SIG-M5 treated with dmso at 0.1 percent for 504 hours (cell line): Measurements from ENCODE around the gene ENTREP1.
"Not testable (repeated sequence)": the region's sequence is repeated elsewhere in the genome, so short reads cannot be mapped to it uniquely, and the experiment has no call there.

Source experiments
- DNase-seq: peaks from one replicate; lab custom pipeline; 2025; ENCODE audit not compliant: unreplicated experiment; lab: John Stamatoyannopoulos, UW

The ENTREP1 gene

GRCh38 chr9:69409936-69410335, 84.9 kb downstream of the ENTREP1 start:
- DNase-seq, result not testable (repeated sequence)

GRCh38 chr9:69411246-69411645, 86.2 kb downstream of the ENTREP1 start:
- no peak for DNase-seq

DNA sequence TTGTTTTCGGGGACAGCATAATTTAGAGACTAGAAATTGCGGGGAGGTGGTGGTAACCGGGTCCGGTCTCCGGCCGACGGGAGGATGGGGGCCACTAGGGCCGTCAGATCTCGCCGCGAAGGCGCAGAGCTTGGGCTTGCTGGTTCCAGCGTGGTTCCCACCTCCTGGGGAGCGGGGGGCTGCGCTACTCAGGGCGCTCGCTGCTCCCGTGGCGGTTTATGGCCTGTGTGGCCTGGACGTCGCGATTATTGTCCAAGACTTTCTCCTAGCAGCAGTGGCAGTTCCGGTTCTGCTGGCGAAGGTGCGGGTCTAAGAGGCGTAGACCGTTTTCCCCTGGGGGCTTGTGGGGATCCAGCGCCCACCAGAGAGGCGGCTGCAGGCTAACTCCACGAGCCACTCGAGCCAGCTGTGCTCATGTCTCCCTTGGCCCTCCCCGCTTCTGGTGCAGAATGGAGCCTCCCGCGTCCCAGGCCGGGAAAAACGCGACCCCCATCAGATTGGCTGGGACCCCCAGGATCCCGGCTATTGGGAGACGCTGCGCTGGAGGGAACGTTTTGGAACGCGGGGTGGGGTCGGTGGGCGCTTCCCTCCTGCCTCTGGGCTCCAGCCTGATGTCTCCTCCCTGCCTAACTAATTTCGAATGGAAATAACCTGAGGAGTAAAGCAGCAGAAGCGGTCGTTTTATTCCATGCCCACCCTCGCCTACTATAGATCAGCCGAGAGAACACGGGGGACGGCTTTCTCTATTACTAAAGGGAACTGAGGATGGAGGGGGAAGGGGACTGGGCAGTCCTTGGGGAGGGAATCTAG, 87.1 kb downstream of the ENTREP1 start:
- no peak for DNase-seq

DNA sequence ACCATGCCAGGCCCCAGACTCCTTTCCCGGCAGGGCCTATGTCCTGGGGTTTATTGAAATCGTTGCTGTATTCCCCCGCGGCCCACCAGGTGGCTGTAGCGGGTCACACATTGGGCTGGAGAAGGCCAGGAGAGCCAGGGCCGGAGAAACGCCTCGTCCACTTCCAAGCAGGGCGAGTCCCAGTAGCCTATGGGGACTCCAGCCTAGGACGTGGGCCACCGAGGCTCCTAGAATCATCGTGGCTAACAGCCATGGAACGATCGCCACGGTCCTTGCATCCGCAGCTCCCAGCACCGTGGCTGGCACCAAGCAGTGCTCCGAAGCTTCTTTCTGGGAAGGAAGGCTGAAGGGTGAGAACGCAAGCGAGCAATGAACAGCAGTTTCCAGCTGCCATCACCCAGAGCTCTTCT, 87.7 kb downstream of the ENTREP1 start:
- no peak for DNase-seq

DNA sequence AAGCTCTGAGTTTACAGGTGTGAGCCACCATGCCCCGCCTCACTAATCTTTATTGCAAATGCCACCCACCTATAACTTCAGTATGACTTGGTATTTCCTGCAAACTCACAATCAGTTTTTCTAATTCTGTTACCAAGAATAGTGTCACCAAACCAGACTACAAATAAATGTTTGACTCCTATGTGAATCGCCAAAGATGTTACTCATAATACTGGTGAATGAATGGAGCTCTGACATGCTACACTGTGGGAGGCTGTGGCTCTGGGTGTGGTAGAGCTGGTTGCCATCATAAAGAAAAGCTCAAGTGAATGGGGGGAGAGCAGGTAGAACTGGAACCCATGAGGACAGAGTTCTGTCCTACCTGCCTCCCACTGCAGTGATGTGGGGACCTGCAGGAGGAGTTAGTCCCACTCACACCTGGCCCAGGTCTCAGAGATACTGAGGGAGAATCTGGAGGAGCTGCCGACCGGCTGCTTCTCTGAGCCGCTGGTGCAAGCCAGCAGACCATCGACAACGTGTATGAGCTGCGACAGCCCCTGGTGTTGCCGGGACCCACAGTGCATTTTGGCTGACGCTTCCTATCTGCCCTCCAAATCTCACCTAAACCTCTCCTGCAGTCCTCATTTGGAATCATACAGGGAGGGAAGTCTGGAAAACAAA, 95.7 kb downstream of the ENTREP1 start:
- DNase-seq, result no peak

GRCh38 chr9:69421908-69422801, 97.1 kb downstream of the ENTREP1 start:
- peak; percentile 41 for DNase-seq

DNA sequence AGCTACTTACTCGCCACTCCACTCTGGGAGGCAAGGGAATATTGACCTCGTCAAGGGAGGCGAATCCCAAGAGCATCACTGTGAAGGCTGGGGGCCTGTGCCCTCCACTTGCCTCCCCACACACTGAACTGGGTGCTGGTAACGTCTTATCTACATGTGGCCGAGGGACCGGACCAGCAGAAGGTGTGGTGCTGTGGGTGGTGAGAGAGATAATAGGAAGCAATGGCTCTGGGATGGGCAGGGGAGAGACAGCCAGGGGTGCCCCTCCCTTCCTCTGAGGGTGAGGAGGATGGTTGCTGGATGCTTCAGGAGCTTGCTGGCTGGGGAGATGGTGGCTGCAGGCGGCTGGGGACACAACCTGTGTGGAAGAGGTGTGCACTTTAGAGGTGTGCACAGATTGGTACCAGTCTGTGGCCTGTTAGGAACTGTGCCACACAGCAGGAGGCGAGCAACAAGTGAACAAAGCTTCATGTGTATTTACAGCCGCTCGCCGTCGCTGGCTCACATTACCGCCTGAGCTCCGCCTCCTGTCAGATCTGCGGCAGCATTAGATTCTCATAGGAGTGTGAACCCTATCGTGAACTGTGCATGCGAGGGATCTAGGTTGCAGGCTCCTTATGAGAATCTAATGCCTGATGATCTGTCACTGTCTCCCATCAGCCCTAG, 100.3 kb downstream of the ENTREP1 start:
- DNase-seq, result no peak

DNA sequence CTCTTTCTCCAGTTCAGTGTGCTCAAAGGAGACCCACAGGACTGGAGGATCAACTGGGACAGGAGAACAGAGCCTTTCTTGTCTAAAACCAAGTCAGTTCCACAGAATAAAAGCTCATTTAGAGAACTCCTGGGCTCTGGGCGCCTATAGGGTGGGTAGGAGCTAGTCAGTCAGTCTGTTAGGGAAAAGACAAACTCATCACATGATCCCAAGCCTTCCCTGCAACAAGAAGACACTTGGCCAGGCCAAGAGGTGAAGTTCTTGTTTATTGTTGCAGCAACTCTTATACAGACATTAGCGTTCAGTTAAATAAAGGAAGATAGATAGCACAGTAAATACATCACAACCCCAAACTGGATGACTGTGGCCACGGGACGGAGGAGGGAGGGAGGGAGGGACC, 102.3 kb downstream of the ENTREP1 start:
- DNase-seq, result no peak

GRCh38 chr9:69428017-69428785, 103.2 kb downstream of the ENTREP1 start:
- DNase-seq, result no peak

GRCh38 chr9:69429281-69429680, 104.3 kb downstream of the ENTREP1 start:
- no peak for DNase-seq

DNA sequence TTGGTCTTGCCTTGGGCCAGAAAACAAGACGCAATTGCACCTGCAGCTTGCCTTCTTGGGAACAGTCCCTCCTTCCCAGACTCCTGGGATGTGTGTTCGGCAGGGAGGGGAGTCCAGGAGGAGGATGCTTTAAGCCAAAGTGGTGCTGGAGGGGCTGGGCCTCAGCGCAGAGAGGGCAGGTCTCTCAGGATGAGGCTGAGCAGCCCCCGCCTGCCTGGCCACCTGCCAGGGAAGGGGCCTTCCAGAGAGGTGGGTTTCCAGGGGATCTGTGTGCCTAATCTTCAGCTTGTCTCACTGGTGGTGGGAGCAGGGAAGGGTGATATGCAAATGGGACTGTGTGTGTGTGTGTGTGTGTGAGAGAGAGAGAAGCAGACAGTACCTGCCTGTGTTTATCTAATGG, 105.2 kb downstream of the ENTREP1 start:
- DNase-seq, result no peak

- DNase-seq, result no peak
Measured at GRCh38 chr9:69431203-69431602, 106.2 kb downstream of the ENTREP1 start.

- no peak for DNase-seq
Measured at GRCh38 chr9:69431777-69432176, 106.8 kb downstream of the ENTREP1 start.

DNA sequence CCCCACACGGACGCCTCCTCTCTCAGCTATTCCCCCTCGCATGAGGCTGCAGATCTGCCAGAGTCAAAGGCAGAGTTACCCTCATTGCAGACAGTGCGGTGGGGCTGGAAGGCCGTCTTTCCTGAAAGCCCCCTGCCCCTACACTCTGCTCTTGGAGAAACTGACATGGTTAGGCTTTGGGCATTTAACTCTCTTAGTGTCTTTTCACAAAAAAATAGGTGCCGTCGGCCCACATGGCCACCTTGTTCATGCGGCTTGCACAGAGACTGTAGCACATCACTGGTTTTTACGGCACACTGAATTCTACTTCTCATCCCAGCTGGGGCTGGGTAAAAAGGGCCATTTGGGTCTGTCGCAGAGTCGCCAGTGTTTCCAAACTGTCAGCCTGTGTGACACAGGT, 107.6 kb downstream of the ENTREP1 start:
- DNase-seq, result no peak

- no peak for DNase-seq
Measured at GRCh38 chr9:69433392-69433791, 108.4 kb downstream of the ENTREP1 start.

GRCh38 chr9:69433968-69434367, 109.0 kb downstream of the ENTREP1 start:
- DNase-seq, result no peak

DNA sequence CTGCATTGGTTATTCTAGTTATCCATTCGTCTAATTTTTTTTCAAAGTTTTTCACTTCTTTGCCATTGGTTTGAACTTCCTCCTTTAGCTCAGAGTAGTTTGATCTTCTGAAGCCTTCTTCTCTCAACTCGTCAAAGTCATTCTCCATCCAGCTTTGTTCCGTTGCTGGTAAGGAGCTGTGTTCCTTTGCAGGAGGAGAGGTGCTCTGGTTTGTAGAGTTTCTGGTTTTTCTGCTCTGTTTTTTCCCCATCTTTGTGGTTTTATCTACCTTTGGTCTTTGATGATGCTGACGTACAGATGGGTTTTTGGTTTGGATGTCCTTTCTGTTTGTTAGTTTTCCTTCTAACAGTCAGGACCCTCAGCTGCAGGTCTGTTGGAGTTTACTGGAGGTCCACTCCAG, 114.6 kb downstream of the ENTREP1 start:
- not testable (repeated sequence) for DNase-seq

GRCh38 chr9:69440254-69440955, 115.4 kb downstream of the ENTREP1 start:
- not testable (repeated sequence) for DNase-seq
